ENCODE measurements around the gene SEZ6.

- TF ChIP-seq, protein P1, sequence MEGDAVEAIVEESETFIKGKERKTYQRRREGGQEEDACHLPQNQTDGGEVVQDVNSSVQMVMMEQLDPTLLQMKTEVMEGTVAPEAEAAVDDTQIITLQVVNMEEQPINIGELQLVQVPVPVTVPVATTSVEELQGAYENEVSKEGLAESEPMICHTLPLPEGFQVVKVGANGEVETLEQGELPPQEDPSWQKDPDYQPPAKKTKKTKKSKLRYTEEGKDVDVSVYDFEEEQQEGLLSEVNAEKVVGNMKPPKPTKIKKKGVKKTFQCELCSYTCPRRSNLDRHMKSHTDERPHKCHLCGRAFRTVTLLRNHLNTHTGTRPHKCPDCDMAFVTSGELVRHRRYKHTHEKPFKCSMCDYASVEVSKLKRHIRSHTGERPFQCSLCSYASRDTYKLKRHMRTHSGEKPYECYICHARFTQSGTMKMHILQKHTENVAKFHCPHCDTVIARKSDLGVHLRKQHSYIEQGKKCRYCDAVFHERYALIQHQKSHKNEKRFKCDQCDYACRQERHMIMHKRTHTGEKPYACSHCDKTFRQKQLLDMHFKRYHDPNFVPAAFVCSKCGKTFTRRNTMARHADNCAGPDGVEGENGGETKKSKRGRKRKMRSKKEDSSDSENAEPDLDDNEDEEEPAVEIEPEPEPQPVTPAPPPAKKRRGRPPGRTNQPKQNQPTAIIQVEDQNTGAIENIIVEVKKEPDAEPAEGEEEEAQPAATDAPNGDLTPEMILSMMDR (IDR thresholded peaks at IDR 0.05 in 8 of 11, conservative IDR thresholded peaks at IDR 0.05 in 3 of 11) = no peak
- TF ChIP-seq POLR2A (IDR thresholded peaks at IDR 0.05) = no peak
Observed at GRCh38 chr17:28977659-28978355, 28.0 kb downstream of the SEZ6 start.

Measured in spleen (tissue), 7 donors.